ENCODE results near the gene PEPD.

DNA sequence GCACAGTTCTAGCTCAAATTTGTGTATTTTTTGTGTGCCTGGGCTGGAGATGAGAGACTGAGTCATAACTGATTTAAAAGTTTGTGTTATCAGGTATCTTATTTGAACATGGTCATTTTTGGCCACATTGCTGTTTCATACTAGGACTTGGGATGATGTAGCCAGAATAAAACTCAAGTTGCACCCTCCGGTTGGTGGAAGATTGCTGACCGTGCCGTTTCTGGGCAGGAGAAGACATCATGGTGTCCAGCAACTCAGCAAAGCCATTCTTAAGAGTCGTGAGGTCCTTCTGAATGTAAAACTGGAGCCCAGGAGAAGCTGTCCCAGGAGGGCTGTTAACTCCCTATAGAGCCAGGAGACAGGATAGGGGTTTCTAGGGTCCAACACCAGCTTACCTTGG lies 140.5 kb downstream of the PEPD start:
- TF ChIP-seq, protein P1, sequence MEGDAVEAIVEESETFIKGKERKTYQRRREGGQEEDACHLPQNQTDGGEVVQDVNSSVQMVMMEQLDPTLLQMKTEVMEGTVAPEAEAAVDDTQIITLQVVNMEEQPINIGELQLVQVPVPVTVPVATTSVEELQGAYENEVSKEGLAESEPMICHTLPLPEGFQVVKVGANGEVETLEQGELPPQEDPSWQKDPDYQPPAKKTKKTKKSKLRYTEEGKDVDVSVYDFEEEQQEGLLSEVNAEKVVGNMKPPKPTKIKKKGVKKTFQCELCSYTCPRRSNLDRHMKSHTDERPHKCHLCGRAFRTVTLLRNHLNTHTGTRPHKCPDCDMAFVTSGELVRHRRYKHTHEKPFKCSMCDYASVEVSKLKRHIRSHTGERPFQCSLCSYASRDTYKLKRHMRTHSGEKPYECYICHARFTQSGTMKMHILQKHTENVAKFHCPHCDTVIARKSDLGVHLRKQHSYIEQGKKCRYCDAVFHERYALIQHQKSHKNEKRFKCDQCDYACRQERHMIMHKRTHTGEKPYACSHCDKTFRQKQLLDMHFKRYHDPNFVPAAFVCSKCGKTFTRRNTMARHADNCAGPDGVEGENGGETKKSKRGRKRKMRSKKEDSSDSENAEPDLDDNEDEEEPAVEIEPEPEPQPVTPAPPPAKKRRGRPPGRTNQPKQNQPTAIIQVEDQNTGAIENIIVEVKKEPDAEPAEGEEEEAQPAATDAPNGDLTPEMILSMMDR (IDR thresholded peaks at IDR 0.05; ENCODE audit: insufficient read depth, low read length), result no peak
- no peak for TF ChIP-seq GABPA (IDR thresholded peaks at IDR 0.05; ENCODE audit: low read depth)
- no peak for TF ChIP-seq SPI1 (IDR thresholded peaks at IDR 0.05; ENCODE audit: borderline replicate concordance, low read depth)
- TF ChIP-seq POLR2AphosphoS5 (IDR thresholded peaks at IDR 0.05; ENCODE audit: low read depth), result no peak
- TF ChIP-seq, protein P2, sequence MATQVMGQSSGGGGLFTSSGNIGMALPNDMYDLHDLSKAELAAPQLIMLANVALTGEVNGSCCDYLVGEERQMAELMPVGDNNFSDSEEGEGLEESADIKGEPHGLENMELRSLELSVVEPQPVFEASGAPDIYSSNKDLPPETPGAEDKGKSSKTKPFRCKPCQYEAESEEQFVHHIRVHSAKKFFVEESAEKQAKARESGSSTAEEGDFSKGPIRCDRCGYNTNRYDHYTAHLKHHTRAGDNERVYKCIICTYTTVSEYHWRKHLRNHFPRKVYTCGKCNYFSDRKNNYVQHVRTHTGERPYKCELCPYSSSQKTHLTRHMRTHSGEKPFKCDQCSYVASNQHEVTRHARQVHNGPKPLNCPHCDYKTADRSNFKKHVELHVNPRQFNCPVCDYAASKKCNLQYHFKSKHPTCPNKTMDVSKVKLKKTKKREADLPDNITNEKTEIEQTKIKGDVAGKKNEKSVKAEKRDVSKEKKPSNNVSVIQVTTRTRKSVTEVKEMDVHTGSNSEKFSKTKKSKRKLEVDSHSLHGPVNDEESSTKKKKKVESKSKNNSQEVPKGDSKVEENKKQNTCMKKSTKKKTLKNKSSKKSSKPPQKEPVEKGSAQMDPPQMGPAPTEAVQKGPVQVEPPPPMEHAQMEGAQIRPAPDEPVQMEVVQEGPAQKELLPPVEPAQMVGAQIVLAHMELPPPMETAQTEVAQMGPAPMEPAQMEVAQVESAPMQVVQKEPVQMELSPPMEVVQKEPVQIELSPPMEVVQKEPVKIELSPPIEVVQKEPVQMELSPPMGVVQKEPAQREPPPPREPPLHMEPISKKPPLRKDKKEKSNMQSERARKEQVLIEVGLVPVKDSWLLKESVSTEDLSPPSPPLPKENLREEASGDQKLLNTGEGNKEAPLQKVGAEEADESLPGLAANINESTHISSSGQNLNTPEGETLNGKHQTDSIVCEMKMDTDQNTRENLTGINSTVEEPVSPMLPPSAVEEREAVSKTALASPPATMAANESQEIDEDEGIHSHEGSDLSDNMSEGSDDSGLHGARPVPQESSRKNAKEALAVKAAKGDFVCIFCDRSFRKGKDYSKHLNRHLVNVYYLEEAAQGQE (IDR thresholded peaks at IDR 0.05; ENCODE audit: insufficient replicate concordance, low read depth), result no peak

All from HL-60 (cell line).